WI38 (cell line): ENCODE data around the gene SEC16A.

Experiments used
- H3K4me3 ChIP-seq: 2 replicates; pipeline ENCODE4 v1.5.1; 2011; ENCODE audit warnings: low read depth, mild to moderate bottlenecking, control low read depth, low read length
- TF ChIP-seq, protein P1 (sequence below): IDR thresholded peaks from 2 replicates; pipeline ENCODE4 v1.5.1; 2012; ENCODE audit warnings: low read depth, mild to moderate bottlenecking, control low read depth, low read length

SEC16A gene

DNA sequence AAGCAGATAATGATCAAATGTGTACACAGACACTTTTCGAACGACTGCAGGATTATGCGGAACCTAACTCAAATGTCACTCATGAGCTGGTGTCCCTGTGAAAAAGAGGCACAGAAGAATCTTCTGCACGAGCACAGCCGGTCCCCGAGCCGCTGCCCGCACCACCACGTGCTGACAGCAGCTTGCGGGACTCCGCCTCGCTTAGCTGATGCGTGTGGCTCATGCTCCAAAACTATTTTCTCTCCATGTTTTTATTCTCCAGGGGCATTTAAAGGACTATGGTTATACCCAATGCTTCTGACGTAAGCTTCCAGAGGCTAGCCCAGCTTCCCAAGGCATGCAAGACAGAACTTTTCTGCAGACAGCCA lies 9.5 kb downstream of the SEC16A start:
- no peak overlapping the region for H3K4me3 ChIP-seq
- TF ChIP-seq, protein P1, sequence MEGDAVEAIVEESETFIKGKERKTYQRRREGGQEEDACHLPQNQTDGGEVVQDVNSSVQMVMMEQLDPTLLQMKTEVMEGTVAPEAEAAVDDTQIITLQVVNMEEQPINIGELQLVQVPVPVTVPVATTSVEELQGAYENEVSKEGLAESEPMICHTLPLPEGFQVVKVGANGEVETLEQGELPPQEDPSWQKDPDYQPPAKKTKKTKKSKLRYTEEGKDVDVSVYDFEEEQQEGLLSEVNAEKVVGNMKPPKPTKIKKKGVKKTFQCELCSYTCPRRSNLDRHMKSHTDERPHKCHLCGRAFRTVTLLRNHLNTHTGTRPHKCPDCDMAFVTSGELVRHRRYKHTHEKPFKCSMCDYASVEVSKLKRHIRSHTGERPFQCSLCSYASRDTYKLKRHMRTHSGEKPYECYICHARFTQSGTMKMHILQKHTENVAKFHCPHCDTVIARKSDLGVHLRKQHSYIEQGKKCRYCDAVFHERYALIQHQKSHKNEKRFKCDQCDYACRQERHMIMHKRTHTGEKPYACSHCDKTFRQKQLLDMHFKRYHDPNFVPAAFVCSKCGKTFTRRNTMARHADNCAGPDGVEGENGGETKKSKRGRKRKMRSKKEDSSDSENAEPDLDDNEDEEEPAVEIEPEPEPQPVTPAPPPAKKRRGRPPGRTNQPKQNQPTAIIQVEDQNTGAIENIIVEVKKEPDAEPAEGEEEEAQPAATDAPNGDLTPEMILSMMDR = no peak

DNA sequence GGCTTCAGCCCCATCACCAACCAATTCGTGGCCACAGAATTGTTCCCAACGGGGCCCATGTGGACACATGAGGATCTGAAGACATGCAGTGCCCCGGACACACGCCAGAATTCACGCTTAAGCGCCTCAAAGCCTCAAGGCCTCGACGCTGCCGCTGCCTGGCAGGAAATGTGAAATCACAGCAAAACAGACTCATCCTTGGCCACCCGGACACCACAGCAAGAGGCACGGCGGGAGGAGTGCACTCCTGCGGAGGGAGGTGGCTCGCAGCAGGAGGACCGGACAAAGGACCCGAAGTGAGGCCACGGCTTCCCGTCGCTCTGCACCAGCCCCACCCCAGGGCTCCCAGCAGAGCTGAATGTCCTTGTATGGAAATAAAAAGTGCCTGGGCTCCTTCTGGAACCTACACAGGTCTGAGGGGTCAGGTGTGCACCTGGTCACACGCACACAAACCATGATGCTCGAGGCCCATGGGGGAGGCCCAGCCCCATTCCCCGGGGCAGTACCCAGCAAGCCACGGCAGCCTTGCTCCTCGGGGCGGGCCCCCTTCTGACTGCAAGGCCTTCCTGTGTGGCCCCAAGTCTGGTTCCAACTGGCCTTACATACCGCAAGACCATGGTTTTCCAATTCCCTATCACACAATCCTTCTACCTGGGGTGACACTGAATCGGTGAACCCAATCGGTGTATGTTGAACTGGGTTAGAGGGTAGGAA lies 10.0 kb downstream of the SEC16A start:
- H3K4me3 ChIP-seq = no peak overlapping the region
- TF ChIP-seq, protein P1 = no peak

DNA sequence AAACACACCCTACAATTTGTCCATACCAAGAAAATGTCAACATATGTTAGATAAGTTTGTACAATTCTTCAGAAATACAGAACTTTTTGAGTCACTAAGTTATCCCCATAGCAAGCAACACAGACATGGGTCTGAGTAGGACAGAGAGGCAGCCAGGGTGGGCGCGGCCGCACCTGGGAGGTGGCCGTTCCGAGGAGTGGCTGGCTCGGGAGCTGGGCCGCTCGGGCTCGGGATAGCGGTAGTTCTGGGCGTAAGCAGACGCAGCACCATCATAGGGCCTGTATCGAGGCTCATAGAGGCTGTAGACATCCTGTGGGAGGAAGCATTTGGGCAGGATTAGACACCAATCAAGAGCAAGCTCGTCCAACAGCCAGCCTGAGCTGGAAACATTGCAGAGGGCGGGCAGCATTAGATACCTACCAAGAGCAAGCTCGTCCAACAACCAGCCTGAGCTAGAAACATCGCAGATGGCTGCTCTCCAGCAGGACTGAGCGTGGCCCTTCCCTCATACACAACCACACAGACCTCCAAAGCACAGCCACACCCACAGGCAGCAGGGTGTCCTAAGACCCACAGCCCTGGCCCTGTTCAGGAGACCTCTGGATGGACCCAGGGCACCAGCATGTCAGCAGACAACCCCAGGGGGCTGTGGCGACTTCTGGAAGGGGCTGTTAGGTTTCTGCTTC lies 10.9 kb downstream of the SEC16A start:
- TF ChIP-seq, protein P1 = no peak
- H3K4me3 ChIP-seq = no peak overlapping the region

DNA sequence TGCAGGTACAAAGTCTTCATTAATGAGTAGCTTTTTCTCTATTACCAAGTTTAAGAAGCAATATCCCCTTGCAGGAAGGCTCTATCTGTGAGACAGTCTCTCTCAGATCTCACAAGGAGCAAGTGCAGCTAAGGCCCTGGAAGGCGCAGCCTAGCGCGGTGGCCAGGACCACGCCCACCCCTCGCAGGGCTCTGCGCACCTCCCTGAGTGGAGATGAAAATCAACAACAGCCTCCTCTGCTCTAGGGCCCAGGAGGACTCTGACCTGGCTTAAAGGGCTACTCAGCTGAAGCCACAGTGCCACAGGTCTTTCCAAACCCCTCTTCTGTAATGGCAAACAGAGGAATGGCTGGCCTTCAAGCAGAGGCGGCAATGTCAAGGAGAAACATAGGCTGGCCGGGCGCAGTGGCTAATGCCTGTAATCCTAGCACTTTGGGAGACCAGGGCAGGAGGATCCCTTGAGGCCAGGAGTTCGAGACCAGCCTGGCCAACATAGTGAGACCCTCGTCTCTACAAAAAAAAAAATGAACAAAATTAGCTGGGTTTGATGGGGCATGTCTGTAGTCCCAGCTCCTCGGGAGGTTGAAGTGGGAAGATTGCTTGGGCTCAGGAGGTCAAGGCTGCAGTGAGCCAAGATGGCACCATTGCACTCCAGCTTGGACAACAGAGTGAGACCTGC lies 11.9 kb downstream of the SEC16A start:
- TF ChIP-seq, protein P1 = no peak
- no peak overlapping the region for H3K4me3 ChIP-seq

DNA sequence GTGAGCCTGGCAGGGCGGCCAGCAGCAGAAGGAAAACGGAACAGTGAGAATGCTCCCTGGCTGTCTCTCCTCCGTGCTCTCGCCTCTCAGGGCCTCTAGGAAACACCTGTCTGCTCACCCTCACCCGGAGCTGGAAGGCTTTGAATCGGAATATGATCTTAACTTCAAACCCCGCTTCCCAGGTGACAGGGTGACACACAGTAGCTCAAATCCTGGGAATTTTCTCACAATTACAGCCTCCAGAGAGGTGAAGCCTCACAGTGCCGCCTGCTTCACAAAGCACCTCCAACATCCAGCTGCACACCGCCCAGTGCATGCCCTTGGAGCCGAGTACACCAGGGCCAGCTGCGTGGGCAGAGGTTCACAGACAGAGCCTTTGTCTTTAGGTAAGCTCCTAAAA lies 12.5 kb downstream of the SEC16A start:
- no peak overlapping the region for H3K4me3 ChIP-seq
- TF ChIP-seq, protein P1 = no peak

DNA sequence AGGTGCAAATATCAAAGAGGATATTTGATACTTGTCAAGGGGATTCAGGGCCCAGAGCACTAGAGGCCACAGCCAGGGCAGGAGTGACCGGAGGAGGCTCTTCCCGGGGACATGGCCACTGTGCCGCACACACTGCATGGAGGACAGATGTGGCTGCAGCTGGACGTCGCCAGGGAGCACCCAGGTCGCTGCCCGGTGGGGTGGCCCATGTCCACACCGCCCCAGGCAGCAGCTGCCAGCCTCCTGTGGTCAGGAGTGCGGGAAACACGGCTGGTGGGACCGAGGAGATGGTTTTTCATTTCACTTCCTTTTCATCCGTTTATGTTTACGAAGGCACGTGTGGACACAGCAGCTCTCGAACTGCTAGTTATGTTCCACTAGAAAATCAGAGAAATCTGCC lies 15.1 kb downstream of the SEC16A start:
- no peak overlapping the region for H3K4me3 ChIP-seq
- TF ChIP-seq, protein P1 = no peak

DNA sequence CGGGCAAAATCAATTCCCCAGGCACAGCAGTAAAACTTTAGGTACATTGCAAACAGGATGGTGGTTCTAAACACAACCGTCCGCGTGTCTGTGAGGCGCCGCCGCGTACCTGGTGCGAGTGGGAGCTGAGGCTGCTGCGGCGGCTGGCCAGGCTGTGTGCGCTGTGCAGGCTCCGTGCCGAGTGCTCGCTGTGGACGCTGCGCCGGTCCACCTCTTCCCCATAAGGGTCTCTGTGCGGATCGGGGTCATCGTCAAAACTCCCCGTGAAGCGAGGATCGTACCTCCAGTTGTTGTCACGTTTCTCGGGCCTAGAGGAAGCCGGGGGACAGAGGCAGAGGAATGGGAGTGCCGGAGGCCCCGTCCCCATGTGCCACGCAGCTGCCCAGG lies 16.7 kb downstream of the SEC16A start:
- TF ChIP-seq, protein P1 = no peak
- no peak overlapping the region for H3K4me3 ChIP-seq
